NCI-H226 (cell line): ENCODE results near the gene C17orf114.
A peak's percentile ranks its signal among the peaks of the same experiment; 100 is the strongest.

Experiments
- DNase-seq: peaks from one replicate; pipeline ENCODE4 v3.0.0-alpha.2; 2015

The C17orf114 gene

GRCh38 chr17:4822835-4823234 lies 20.7 kb upstream of the C17orf114 start:
- no peak for DNase-seq

GRCh38 chr17:4818276-4818675 lies 16.1 kb upstream of the C17orf114 start:
- DNase-seq, result no peak

- DNase-seq, result no peak
Observed at GRCh38 chr17:4816826-4817225, 14.7 kb upstream of the C17orf114 start.

- DNase-seq, result no peak
Observed at GRCh38 chr17:4815043-4815675, 13.0 kb upstream of the C17orf114 start.

GRCh38 chr17:4812690-4813089 lies 10.6 kb upstream of the C17orf114 start:
- no peak for DNase-seq

GRCh38 chr17:4811471-4811870 lies 9.3 kb upstream of the C17orf114 start:
- DNase-seq, result no peak

GRCh38 chr17:4810696-4811290 lies 8.7 kb upstream of the C17orf114 start:
- no peak for DNase-seq

- DNase-seq, result no peak
Observed at GRCh38 chr17:4808378-4808767, 6.2 kb upstream of the C17orf114 start.

- DNase-seq, result no peak
Observed at GRCh38 chr17:4807605-4808377, 5.7 kb upstream of the C17orf114 start.

GRCh38 chr17:4806777-4807604 lies 4.9 kb upstream of the C17orf114 start, which contains the start of gene PLD2:
PLD2 (plus strand) TSS chr17:4807152; CDS start chr17:4807773, 621 bp downstream.
- peak; percentile 65 for DNase-seq

GRCh38 chr17:4806456-4806776 lies 4.3 kb upstream of the C17orf114 start:
- DNase-seq, result no peak

GRCh38 chr17:4800462-4801196 lies 1.5 kb downstream of the C17orf114 start:
- no peak for DNase-seq

GRCh38 chr17:4796552-4796920 lies 5.6 kb downstream of the C17orf114 start:
- DNase-seq, result peak; percentile 55

- no peak for DNase-seq
Observed at GRCh38 chr17:4795168-4795567, 7.0 kb downstream of the C17orf114 start.

- no peak for DNase-seq
Observed at GRCh38 chr17:4790705-4791088, 11.4 kb downstream of the C17orf114 start.

GRCh38 chr17:4789951-4790704 lies 12.0 kb downstream of the C17orf114 start:
- peak; percentile 89 for DNase-seq

GRCh38 chr17:4789701-4789950 lies 12.5 kb downstream of the C17orf114 start:
- no peak for DNase-seq

GRCh38 chr17:4788807-4789700 lies 13.1 kb downstream of the C17orf114 start, which contains the start of gene GLTPD2:
GLTPD2 (plus strand) TSS chr17:4788964; CDS start chr17:4789012, 48 bp downstream.
- no peak for DNase-seq

GRCh38 chr17:4788159-4788806 lies 13.8 kb downstream of the C17orf114 start:
- no peak for DNase-seq

GRCh38 chr17:4786516-4786915 lies 15.6 kb downstream of the C17orf114 start:
- DNase-seq, result no peak
